ENCODE measurements around the gene KRTAP6-3.

- TF ChIP-seq CTCF (IDR thresholded peaks at IDR 0.05) (no peak), POLR2A (IDR thresholded peaks at IDR 0.05) (no peak)
These were observed 46.4 kb downstream of the KRTAP6-3 start for GRCh38 chr21:30638686-30639085.
